K562 (cell line): Measurements from ENCODE around the gene C19orf47. TPM values are rescaled to one million over a fixed set of nuclear protein-coding genes. Genes with fewer than 3 reads are reported as not detected.
A peak's percentile ranks its signal among the peaks of the same experiment; 100 is the strongest.

Experiments
- ATAC-seq: fragments of 200-7000 bp; cut with Tn5 transposase; 3 replicates; pipeline ENCODE4 v1.9.1; 2020; ENCODE audit warnings: moderate library complexity
- BruUV-seq: library from RNA; stranded (reverse); fragments of 400-500 nt; replicated peaks from 2 replicates; lab custom pipeline; 2021; lab: Mats Ljungman, UMichigan
- CTCF ChIA-PET: fragments of 300-600 bp; formaldehyde crosslinking; extraction: SDS; loops from one replicate; lab custom pipeline; 2021; ENCODE audit warnings: low intra/inter-chr PET ratio; lab: Yijun Ruan, JAX
- POLR2A ChIA-PET: fragments of 300-600, 350-650 bp; sonication (Branson Sonifier 250); formaldehyde crosslinking; extraction: SDS; loops from one replicate; lab custom pipeline; 2021; ENCODE audit warnings: antibody characterized with exemption, inconsistent platforms; lab: Yijun Ruan, JAX
- DNase-seq, 4 experiments: peaks; one replicate each; pipeline versions ENCODE4 v3.0.0 to v3.0.0-alpha.2; 2011 to 2018; ENCODE audit warnings: low spot score in 3 of 4, mixed read lengths in 3 of 4; ENCODE audit errors: extremely low read depth in 1 of 4
- FAIRE-seq: peaks from 2 replicates; lab custom pipeline; 2011; peaks lifted over from hg19 to GRCh38; lab: Jason Lieb, UNC
- H2AFZ ChIP-seq: 2 replicates; pipeline ENCODE4 v1.6.0; 2011; ENCODE audit warnings: low read depth, low read length, control low read depth, inconsistent platforms
- H3K27ac ChIP-seq: fragments of 200-600 bp; 3 replicates; pipeline ENCODE4 v1.8.0; 2011; ENCODE audit warnings: low read depth, mild to moderate bottlenecking, control low read depth, inconsistent platforms, low read length, moderate library complexity, mixed read lengths; ENCODE audit errors: extremely low read depth
- H3K27me3 ChIP-seq, 2 experiments: fragments of 300-600 bp in 1 of 2; 2 replicates in 1 of 2; 3 replicates in 1 of 2; pipeline versions ENCODE4 v1.6.0 to v1.8.0; 2011; ENCODE audit warnings: inconsistent platforms in 2 of 2, low read length in 2 of 2, mild to moderate bottlenecking in 1 of 2, mixed read lengths in 1 of 2, moderate library complexity in 1 of 2; ENCODE audit not compliant: control insufficient read depth in 2 of 2, insufficient read depth in 2 of 2
- H3K36me3 ChIP-seq: fragments of 300-600 bp; 3 replicates; pipeline ENCODE4 v1.8.0; 2011; ENCODE audit warnings: mild to moderate bottlenecking, low read length, inconsistent platforms; ENCODE audit not compliant: control insufficient read depth, insufficient read depth
- H3K4me1 ChIP-seq, 2 experiments: fragments of 200-600 bp in 1 of 2; replicated peaks in 1 of 2; 2 replicates in 1 of 2; 3 replicates in 1 of 2; pipeline versions ENCODE4 v1.5.1 to v1.8.0; 2011; ENCODE audit warnings: inconsistent platforms in 2 of 2, low read length in 2 of 2, mild to moderate bottlenecking in 1 of 2, mixed read lengths in 1 of 2, moderate library complexity in 1 of 2; ENCODE audit not compliant: control insufficient read depth in 2 of 2, insufficient read depth in 2 of 2
- H3K4me2 ChIP-seq: 2 replicates; pipeline ENCODE4 v1.6.1; 2011; ENCODE audit warnings: low read length, control low read depth, inconsistent platforms, mixed read lengths; ENCODE audit not compliant: insufficient read depth
- H3K4me3 ChIP-seq: fragments of 200-600 bp; sonication (generic), shearing (Covaris generic); 2 replicates; pipeline ENCODE4 v1.5.1; 2016; ENCODE audit warnings: control low read depth, inconsistent platforms
- H3K79me2 ChIP-seq: fragments of 200-600 bp; 3 replicates; pipeline ENCODE4 v1.8.0; 2011; ENCODE audit warnings: low read length, inconsistent platforms; ENCODE audit not compliant: control insufficient read depth, insufficient read depth
- H3K9ac ChIP-seq, 2 experiments: 2 replicates each; pipeline versions ENCODE4 v1.6.0 to v1.6.1; 2011; ENCODE audit warnings: low read depth in 2 of 2, low read length in 2 of 2, control low read depth in 1 of 2, inconsistent platforms in 1 of 2, mild to moderate bottlenecking in 1 of 2, mixed read lengths in 1 of 2; ENCODE audit not compliant: insufficient read depth in 1 of 2
- H3K9me1 ChIP-seq: one replicate; pipeline ENCODE4 v1.6.0; 2011; ENCODE audit warnings: inconsistent platforms, mild to moderate bottlenecking, low read length, moderate library complexity; ENCODE audit not compliant: control insufficient read depth, insufficient read depth
- H3K9me3 ChIP-seq: replicated peaks from 2 replicates; pipeline ENCODE4 v1.5.1; 2011; ENCODE audit warnings: low read depth, low read length, inconsistent platforms; ENCODE audit not compliant: control insufficient read depth, insufficient read depth
- H4K20me1 ChIP-seq: replicated peaks from 2 replicates; pipeline ENCODE4 v1.6.1; 2011; ENCODE audit warnings: low read length, inconsistent platforms, mixed read lengths; ENCODE audit not compliant: control insufficient read depth, insufficient read depth
- JUND ChIP-seq, 2 experiments: IDR thresholded peaks; 2 replicates in 1 of 2; 3 replicates in 1 of 2; pipeline ENCODE4 v1.6.1; 2011; ENCODE audit warnings: borderline replicate concordance in 2 of 2, low read depth in 2 of 2, low read length in 2 of 2, improper control_type of control experiment in 1 of 2, missing biosample characterization in 1 of 2, missing genetic modification characterization in 1 of 2, missing genetic modification reagents in 1 of 2
- LEF1 ChIP-seq: fragments of 450-650 bp; IDR thresholded peaks from 2 replicates; pipeline ENCODE4 v1.6.1; 2016; ENCODE audit warnings: mild to moderate bottlenecking
- NR2C2 ChIP-seq, 2 experiments: fragments of 200-800 bp in 1 of 2; sonication (Bioruptor generic) in 1 of 2; sonication (generic) in 1 of 2; formaldehyde crosslinking in 1 of 2; IDR thresholded peaks; 2 replicates each; pipeline versions ENCODE4 v1.6.1 to v1.8.0; 2016 to 2022; ENCODE audit warnings: mild to moderate bottlenecking in 1 of 2, missing compliant biosample characterization in 1 of 2, missing genetic modification characterization in 1 of 2, missing genetic modification reagents in 1 of 2
- NRF1 ChIP-seq, 2 experiments: fragments of 450-650 bp; IDR thresholded peaks in 1 of 2; conservative IDR thresholded peaks in 1 of 2; 2 replicates each; pipeline ENCODE4 v1.6.1; 2014; ENCODE audit warnings: mild to moderate bottlenecking in 2 of 2
- RCOR1 ChIP-seq, 2 experiments: IDR thresholded peaks; 2 replicates each; pipeline ENCODE4 v1.6.1; 2012; ENCODE audit warnings: low read depth in 2 of 2, low read length in 2 of 2, borderline replicate concordance in 1 of 2, improper control_type of control experiment in 1 of 2
- SAFB ChIP-seq: fragments of 200-400 bp; formaldehyde crosslinking; IDR thresholded peaks from 2 replicates; pipeline ENCODE4 v1.6.1; 2017; ENCODE audit warnings: low read depth, low read length, borderline replicate concordance
- SNRNP70 ChIP-seq: fragments of 200-400 bp; formaldehyde crosslinking; optimal IDR thresholded peaks from 2 replicates; pipeline ENCODE3; 2017; ENCODE audit warnings: low read depth, low read length
- ZNF184 ChIP-seq: sonication (generic); formaldehyde crosslinking; IDR thresholded peaks from 2 replicates; pipeline ENCODE4 v1.5.0; 2020; ENCODE audit warnings: missing genetic modification reagents
- ZNF232 ChIP-seq: sonication (generic); formaldehyde crosslinking; IDR thresholded peaks from 2 replicates; pipeline ENCODE4 v1.8.0; 2022; ENCODE audit warnings: mild to moderate bottlenecking, missing genetic modification reagents
- ZNF583 ChIP-seq: fragments of 250-450 bp; sonication (Bioruptor Pico); IDR thresholded peaks from 2 replicates; pipeline ENCODE4 v1.4.0; 2020
- ZNF780A ChIP-seq: fragments of 250-450 bp; sonication (Bioruptor Pico); IDR thresholded peaks from 2 replicates; pipeline ENCODE4 v1.5.0; 2021; ENCODE audit warnings: mild to moderate bottlenecking
- WGBS: fragments of 100-300 bp; shearing (Covaris generic); methylation state at CpG from one replicate; pipeline ENCODE4 v1.1.6; 2016; ENCODE audit warnings: low coverage, mixed read lengths; ENCODE audit not compliant: insufficient coverage; ENCODE audit errors: missing lambda C conversion rate; 5-methylcytosine and 5-hydroxymethylcytosine counted together
- in situ Hi-C: fragments of 300-500 bp; cut with MboI; formaldehyde crosslinking; loops from 4 replicates; pipeline ENCODE4 v1.15.0; 2018; ENCODE audit warnings: inconsistent platforms, mixed read lengths
- intact Hi-C: fragments of 100-400 bp; cut with micrococcal nuclease; formaldehyde crosslinking; loops from 2 replicates; pipeline ENCODE4 v1.14.2; 2022
- polyA plus RNA-seq, 8 experiments: library from polyadenylated mRNA; depleted of rRNA in 4 of 8; stranded (reverse) in 5 of 8; unstranded in 3 of 8; fragments of >200 nt; fragmentation: Nextera tagmentation in 2 of 8; fragmentation: Illumina TruSeq in 1 of 8; extraction: Ambion mirVana in 2 of 8; extraction: Trizol in 1 of 8; gene quantifications; 2 replicates each; pipeline versions ENCODE4 v1.2.1 to v1.2.3, GENCODE V29; 2011 to 2014; ENCODE audit warnings: inconsistent platforms in 1 of 8, missing spikeins in 1 of 8
- total RNA-seq, 7 experiments: library from RNA; depleted of rRNA in 6 of 7; stranded (reverse); fragments of >200 nt in 6 of 7; fragmentation: Illumina TruSeq in 2 of 7; extraction: Trizol in 2 of 7; gene quantifications; 2 replicates each; pipeline versions ENCODE4 v1.2.1 to v1.2.3, GENCODE V29; 2011 to 2021; ENCODE audit warnings: low replicate concordance in 1 of 7

The C19orf47 gene
- total and polyA plus RNA-seq, 9 of the 15 experiments (the other 6 are each of a cell fraction or from before 2014, with no cell fraction given): 0.08 to 26.1 (median 14.7) TPM

DNA sequence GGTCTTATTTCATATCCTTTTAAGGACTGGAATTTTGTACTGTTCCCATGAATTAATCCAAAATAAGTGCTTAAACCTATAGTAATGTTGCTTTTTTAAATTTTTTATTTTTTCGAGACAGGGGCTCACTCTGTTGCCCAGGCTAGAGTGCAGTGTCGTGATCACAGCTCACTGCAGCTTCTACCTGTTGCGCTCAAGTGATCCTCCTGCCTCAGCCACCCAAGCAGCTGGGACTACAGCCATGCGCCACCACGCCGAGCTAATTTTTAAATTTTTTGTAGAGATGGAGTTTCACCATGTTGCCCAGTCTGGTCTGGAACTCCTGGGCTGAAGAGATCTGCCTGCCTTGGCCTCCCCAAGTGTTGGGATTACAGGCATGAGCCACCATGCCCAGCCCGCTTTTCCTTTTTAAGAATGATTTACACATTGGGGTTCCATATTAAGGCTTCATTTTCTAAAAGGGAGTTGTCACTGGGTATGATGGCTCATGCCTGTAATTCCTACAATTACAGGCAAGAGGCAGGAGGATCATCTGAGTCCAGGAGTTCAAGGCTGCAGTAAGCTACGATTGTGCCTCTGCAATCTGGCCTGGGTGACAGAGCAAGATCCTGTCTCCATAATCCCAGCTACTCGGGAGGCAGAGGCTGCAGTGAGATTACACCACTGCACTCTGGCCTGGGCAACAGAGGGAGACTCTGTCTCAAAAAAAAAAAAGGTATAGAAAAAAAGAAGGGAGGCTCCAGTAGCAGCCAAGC lies 34.8 kb downstream of the C19orf47 start:
- H3K36me3 ChIP-seq: peaks cover 12% of the 10 kb centered on the region; the same call in 1 of the 3 replicates
- WGBS: 83% methylated on average over 9 of the region's 9 CpGs
- H3K9me3 ChIP-seq: no peaks in the 10 kb centered on the region
- BruUV-seq: no TSS peak
- no peak for DNase-seq
- H3K79me2 ChIP-seq: no peaks in the 10 kb centered on the region
- no peak overlapping the region for H3K4me3 ChIP-seq
- intact Hi-C loops: no loop called here
- ChIA-PET CTCF (no interaction called here), POLR2A (no interaction called here)
- H3K27ac ChIP-seq: no peak overlapping the region
- no peak for FAIRE-seq
- no peak overlapping the region for H3K4me2 ChIP-seq
- H3K9ac ChIP-seq: no peak overlapping the region
- TF ChIP-seq ZNF583 (CRISPR knock-in tag): no peak
- no peak for TF ChIP-seq ZNF780A (CRISPR knock-in tag)
- TF ChIP-seq SAFB: no peak
- TF ChIP-seq LEF1: no peak
- TF ChIP-seq ZNF232 (CRISPR knock-in tag): no peak
- TF ChIP-seq SNRNP70: no peak
- TF ChIP-seq NR2C2 (CRISPR knock-in tag; IDR thresholded peaks at IDR 0.05): no peak
- TF ChIP-seq NR2C2 (tag; IDR thresholded peaks at IDR 0.05): no peak
- TF ChIP-seq RCOR1 (IDR thresholded peaks at IDR 0.05; ENCODE audit: borderline replicate concordance in 1 of 2, low read depth in 2 of 2, low read length in 2 of 2): 0 out of 4 replicates have a peak, but pooled peaks of 1 of the 2 experiments have one; percentile 18
- TF ChIP-seq NRF1 (conservative IDR thresholded peaks at IDR 0.05 in 1 of 2, IDR thresholded peaks at IDR 0.05 in 1 of 2): no peak
- 0 out of 2 replicates have a peak, but pooled peaks have one; percentile 18 for TF ChIP-seq ZNF184 (CRISPR knock-in tag)
- no peak for TF ChIP-seq JUND (IDR thresholded peaks at IDR 0.05; ENCODE audit: borderline replicate concordance, low read depth, low read length)
- TF ChIP-seq JUND (tag; IDR thresholded peaks at IDR 0.05; ENCODE audit: borderline replicate concordance, low read depth, low read length): no peak
- no peaks in the 10 kb centered on the region for H3K27me3 ChIP-seq
- no peak overlapping the region for H2AFZ ChIP-seq
- in situ Hi-C loops: no loop called here
- no peak for ATAC-seq
- peaks cover 4% of the 10 kb centered on the region for H3K9me1 ChIP-seq
- H3K4me1 ChIP-seq: no peaks in the 10 kb centered on the region; a peak in 1 of 5 replicates
- no peaks in the 10 kb centered on the region for H4K20me1 ChIP-seq
